HG02623 (cell line): ENCODE results near the gene EPHA10.
"Not testable (repeated sequence)": the region's sequence is repeated elsewhere in the genome, so short reads cannot be mapped to it uniquely, and the experiment has no call there.

Experiments
- ATAC-seq: cut with Tn5 transposase; IDR thresholded peaks from one replicate; pipeline ENCODE4 v1.9.1; 2021; ENCODE audit warnings: moderate library complexity; ENCODE audit not compliant: unreplicated experiment

The EPHA10 gene

GRCh38 chr1:37776946-37777516 is 12.1 kb upstream of the EPHA10 start:
- no peak for ATAC-seq

DNA sequence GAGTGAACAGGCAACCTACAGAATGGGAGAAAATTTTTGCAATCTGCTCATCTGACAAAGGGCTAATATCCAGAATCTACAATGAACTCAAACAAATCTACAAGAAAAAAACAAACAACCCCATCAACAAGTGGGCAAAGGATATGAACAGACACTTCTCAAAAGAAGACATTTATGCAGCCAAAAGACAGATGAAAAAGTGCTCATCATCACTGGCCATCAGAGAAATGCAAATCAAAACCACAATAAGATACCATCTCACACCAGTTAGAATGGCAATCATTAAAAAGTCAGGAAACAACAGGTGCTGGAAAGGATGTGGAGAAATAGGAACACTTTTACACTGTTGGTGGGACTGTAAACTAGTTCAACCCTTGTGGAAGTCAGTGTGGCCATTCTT is 6.5 kb upstream of the EPHA10 start:
- ATAC-seq: not testable (repeated sequence)

GRCh38 chr1:37767488-37767887 is 2.6 kb upstream of the EPHA10 start:
- ATAC-seq: no peak

- no peak for ATAC-seq
Observed at GRCh38 chr1:37765916-37766664, 1.2 kb upstream of the EPHA10 start.

DNA sequence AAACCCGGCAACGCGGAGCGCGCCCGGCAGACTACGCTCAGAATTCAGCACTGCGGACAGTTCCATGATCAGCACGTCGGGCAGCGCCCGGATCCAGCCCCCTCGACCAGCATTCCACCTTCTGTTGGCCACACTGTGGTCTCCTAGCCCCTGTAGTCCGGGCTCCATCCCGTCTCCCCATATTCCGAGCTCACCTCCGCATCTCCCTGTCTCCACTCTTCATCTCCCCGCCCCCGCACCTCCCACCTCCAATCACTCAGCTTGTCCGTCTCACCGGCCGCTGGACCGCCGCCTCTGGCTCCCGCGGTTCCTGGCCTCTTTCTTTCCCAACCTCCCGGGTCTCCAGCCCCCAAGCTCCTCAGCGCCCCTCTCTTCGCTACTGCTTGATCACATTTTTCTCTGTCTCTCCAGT is 500 bp downstream of the EPHA10 start:
- no peak for ATAC-seq

GRCh38 chr1:37763791-37764413 is 1.0 kb downstream of the EPHA10 start:
- ATAC-seq: no peak

DNA sequence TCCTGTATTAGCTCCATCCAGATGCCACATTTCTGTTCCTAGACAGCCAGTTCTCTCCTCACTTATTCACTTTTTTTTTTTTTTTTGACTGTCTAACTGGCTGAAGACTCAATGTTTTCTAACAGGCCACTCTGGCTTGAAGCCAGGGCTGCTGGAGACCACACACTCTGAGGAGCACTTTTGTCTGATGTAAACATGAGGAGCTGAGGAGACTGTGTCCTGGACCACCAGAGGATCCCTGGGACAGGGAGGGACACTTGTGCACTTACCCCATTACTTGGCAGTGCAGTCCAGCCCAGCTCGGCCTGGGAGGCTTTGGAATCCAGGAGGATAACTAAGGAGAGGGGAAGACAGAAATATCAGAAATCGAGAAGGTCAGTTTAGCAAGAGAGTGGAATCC is 2.4 kb downstream of the EPHA10 start:
- ATAC-seq: no peak

DNA sequence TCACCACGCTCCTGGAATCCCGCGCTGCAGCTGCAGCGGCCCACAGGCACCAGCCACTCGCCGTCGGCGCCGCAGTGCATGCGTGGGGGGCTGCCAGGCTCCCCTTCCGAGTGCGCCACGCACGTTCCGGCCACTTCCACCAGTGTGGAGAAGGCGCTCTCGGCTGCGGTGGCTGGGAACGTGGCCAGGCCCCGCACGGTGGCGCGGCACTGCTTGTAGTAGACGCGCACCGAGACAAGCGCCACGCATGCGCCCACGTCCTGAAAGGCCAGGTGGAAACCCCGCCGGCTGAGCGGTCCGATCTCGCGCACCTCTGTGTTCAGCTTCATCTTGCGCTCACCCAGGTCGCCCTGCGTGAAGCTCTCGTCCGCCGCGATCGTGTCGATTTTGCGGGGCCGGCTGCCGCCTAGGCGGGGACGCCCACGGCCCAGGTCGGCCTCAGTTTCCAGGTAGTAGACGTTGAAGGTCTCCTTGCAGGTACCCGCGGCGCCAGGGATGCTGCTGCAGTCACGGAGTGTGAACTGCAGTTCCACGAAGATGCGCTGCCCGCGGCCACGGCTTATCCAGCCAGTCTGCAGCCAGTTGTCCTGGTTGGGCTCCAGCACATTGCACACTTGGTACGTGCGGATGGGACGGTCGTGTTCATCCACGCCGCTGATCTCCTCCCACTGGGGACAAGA is 3.4 kb downstream of the EPHA10 start:
- no peak for ATAC-seq

DNA sequence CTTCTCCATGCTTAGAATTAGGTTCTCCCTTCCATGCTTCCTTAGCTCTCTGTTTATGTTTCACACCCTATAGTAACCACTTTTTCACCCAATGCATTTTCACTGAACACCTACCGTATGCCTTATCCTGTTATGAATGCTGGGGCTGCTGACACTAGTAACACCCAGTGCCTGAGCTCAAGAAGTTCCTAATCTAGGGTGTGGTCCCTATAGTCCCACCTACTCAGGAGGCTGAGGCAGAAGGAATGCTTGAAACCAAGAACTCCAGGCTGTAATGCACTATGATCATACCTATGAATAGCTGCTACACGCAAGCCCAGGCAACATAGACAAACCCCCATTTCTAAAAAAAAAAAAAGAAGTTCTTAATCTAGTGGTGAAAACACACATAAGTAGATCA is 5.5 kb downstream of the EPHA10 start:
- ATAC-seq: no peak

DNA sequence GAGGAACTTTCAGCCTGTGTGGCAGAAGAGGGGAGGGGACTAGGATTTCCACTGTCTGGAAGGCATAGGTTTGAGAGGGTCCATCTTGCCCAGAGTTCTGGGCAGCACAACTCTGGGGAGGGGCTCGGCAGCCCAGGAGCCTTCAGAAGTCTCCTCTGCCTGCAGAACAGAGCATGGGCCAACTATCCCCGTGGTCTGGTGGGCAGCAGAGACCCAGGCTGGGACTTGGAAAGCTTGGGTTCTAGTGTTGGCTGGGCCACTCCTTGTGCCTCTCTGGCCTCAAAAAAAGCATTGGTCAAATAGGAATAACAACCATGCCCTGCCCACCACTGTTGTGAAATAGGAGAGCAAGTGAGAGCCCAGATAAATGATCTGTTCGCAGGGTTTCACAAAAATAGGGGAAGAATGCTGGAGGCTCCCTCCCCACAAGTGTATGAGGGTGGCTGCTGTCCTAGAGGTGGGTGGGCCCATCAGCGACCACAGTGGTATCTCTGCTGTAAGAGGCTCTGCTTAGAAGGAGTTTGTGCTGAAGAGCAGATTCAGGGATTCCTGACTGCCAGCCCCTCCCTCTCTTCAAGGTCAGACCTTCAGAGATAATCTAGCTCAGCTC is 8.9 kb downstream of the EPHA10 start:
- ATAC-seq: no peak

- no peak for ATAC-seq
Observed at GRCh38 chr1:37755290-37755689, 9.6 kb downstream of the EPHA10 start.

DNA sequence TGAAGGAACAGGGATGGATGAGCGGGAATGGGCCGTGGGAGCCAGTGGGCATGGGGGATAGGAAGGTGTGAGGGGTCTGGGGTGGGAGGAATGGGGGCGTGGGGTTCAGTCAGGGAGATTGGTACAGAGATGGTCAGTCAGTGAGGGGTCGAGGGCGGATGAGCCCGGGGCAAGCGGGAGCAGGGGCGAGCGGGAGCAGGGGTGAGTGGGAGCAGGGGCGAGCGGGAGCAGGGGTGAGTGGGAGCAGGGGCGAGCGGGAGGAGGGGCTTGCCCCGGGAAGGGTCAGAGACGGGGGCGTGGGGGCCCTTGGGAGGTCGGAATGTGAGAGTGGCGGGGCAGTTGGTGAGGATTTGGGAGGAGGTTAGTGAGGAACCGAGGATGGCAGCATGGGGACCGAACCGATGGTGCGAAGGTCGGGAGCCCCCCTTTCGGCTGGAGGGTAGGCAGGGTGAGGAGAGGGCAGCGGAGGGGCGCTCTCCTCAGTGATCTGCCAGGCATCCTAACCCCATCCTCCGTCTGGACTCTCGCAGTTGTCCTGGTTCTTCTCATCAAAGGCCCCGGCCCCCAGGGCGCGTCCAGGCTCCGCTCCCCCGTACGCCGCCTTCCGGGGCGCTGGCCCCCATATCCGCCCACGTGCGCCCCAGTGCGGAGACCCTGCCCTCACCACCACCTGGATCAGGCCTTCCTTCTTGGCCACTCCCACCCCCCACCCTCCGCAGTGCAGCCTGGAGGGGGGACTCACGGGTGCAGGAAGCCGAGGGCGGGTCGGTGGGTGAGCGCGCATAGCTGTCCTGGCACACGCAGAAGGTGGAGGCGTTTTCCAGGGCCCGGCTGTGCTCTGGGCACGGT is 11.2 kb downstream of the EPHA10 start:
- ATAC-seq: no peak

- ATAC-seq: no peak
Observed at GRCh38 chr1:37752583-37753471, 12.1 kb downstream of the EPHA10 start.

GRCh38 chr1:37752213-37752582 is 12.7 kb downstream of the EPHA10 start:
- no peak for ATAC-seq

DNA sequence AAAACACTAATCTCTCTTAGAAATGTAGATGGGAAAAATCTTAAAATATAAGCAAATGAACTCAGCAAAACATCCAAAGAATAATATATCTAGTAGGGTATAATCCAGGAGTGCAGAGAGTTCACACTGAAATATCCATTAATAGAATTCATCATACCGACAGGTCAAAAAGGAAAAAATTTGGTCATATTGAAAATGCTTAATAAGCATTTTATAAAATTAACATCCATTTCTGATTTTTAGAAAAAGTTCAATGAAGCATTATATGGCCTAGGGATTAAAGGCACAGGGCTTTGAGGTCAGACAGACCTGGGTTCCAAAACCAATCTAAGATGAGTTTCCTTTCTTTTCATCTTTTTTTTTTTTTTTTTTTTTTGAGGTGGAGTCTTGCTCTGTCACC is 16.4 kb downstream of the EPHA10 start:
- ATAC-seq: no peak

DNA sequence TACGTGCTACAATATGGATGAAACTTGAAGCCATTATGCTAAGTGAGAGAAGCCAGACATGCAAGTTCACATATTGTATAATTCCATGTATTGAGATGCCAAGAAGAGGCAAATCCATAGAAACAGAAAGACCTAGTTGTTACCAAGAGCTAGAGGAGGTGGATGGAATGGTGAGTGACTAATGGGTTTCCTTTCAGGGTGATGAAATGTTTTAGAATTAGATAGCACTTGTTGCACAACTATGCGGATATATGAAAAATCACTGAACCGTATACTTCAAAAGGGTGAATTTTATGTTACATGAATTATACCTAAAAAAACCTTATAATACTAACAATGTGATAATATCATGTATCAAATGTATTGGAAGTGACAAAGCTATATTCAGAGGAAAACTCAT is 18.1 kb downstream of the EPHA10 start:
- ATAC-seq: no peak

DNA sequence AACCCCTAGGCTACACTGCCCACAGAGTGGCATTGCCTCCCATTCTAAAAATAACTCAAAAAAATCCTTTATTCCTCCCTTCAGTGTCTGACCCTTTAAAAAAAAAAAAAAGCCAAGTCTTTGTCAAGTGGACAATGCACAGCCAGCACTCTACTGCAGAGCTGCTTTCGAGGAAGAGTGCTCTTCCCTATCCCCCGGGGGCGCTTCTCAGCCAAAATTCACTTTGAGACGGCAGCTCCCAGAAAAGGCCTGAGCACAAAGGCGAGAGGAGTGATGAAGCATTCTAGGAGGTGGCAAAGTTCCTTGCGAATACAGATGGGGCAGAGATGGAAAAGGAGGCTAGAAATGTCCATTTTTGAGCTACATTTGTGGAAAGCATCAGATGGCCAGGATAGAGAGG is 23.3 kb downstream of the EPHA10 start:
- no peak for ATAC-seq

- no peak for ATAC-seq
Observed at GRCh38 chr1:37741130-37741529, 23.8 kb downstream of the EPHA10 start.

GRCh38 chr1:37739222-37739621 is 25.7 kb downstream of the EPHA10 start:
- ATAC-seq: no peak

DNA sequence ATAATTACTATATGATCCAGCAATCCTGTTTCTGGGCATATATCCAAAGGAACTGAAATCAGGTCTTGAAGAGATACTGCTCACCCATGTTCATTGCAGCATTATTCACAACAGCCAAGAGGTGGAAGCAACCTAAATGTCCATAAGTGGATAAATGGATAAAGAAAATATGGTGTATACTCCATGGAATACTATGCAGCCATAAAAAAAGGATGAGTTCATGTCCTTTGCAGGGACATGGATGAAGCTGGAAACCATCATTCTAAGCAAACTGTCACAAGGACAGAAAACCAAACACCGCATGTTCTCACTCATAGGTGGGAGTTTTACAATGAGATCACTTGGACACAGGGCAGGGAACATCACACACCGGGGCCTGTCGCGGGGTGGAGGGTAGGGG is 26.3 kb downstream of the EPHA10 start:
- ATAC-seq: not testable (repeated sequence)
